GM19468 (cell line): Measurements from ENCODE around the gene SNTG2.
"Not testable (repeated sequence)": the region's sequence is repeated elsewhere in the genome, so short reads cannot be mapped to it uniquely, and the experiment has no call there.

Source experiments
- ATAC-seq: cut with Tn5 transposase; IDR thresholded peaks from one replicate; pipeline ENCODE4 v1.9.1; 2021; ENCODE audit warnings: mild to moderate bottlenecking, moderate library complexity, moderate number of reproducible peaks; ENCODE audit not compliant: unreplicated experiment; ENCODE audit errors: extremely low read depth

Gene SNTG2

DNA sequence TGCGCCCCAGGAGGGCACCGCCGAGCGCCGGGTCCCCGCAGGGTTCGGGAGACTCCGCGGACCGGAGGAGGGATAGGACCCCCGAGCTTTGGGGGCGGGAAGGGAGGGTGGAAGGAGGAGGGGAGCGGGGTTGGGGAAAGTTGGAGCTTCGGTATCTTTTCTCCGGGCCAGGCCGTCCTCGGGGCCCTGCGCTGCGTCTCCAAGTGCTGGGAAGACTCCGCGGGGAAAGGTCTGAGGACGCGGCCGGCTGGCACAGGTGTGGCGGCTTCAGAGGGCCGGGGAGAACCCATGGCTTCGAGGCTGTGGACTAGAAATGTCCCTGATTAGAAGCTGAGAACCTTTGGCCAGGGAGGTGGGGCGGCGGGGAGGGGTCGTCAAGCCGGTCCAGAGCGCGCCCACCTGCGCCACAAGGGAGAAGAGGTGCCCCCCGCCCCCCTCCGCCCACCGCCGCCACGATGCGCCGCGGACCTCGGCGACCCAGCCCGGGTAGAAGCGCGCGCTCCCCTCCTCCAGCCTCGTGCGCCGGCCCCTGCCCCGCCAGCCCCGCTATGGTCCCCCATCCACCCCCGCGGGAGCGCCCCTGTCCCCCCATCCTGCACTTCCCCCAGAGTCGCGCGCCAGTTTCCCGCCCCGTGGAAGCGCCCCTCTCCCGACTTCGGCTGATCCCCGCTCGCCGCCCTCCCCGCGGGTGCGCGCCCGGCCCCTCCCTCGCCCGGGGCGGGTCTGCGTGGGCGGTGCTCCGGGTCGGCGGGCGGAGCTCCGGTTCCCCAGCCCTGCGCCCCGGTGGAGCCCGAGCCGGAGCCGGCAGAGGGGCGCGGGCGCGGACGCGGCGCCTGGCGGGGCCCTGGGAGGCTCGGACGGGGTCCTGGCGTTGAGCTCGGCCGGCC, at the start of gene SNTG2:
Gene SNTG2, plus strand, starts transcription at position 770 of the 887 bp plus-strand sequence. CDS start 148 bp downstream, outside the sequence.
- ATAC-seq: no peak

DNA sequence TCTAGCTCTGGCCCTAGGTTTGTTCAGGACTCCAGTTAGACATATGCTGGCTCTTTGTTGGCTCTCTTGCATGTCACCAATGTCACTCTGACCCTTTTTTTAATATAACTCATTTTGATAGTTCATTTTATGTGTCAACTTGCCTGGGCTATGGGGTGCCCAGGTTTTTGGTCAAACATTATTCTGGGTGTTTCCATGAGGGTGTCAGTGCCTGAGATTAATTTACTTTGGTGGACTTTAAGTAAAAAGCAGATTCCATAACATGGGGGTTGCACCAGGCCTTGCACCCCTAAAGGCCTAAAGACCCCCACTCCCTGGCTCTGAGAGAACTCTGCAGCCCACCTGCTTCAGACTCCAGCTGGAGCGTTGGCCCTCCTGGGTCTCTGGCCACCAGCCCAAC, 48.1 kb upstream of the SNTG2 start:
- ATAC-seq: no peak

DNA sequence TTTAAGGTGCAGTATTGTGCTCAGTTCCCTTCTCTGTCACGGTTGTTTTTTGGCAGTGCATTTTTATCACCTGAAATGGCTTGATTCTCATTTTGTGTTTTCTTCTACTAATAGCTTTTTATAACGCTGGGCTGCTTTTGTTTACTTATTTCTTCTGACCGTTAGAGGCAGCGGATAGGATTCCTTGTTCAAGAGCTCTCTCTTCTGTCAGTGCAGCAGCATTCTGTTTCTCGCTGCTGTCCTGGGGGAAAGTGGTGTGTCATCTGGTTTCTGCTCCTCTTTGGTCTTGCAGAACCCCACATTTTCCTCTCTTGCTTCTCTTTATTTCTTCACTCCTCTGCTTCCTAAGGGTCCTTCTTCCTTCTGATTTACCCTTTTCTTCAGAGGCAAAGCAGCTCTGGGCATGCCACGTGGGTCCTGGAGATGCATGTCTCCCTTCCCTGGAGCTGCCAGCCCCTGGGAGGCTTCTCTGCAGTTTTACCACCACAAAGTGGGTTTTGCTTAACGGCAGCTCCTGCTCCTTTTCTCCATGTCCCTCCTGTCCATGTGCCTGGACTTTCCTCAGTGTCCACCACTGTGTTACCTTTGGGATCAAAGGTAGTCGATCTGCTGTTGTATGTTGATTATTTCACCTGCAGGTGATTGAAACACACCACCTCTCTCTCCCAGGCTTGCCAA, 47.3 kb upstream of the SNTG2 start:
- no peak for ATAC-seq

DNA sequence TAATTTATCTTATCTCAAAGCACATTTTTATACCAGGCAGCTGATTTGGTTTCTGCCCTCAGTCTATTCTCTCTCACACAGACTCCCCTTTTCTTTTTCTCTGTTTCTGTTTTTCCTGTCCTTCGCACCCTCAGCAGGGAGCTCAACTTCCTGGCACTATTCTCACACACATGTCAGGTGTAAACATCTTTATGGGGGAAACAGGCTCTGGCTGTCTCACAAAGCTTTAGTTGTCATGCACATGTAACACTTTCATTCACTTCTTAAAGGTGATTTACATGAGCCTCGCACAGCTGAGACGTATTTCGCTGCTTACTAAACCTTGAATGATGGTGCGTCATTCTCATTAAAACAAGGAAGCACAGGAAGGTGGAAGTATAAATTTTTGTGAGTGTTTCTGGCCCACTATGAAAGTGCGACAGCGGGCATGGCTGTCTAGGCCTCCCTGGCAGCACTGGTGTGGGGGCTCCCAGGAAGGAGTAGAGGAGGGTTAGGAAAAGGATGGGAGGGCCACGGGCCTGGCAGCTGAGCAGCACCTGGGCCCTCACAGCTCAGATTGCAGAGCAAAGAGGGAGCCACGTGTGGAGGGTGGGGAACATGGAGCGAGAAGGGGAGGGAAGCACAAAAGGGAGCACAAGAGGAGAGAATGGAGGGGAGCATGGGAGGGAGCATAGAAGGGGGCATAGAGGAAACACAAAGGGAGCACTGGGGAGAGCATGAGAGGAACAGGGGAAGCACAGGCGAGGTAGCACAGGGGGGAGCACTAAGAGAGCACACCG, 46.2 kb upstream of the SNTG2 start:
- ATAC-seq: no peak

DNA sequence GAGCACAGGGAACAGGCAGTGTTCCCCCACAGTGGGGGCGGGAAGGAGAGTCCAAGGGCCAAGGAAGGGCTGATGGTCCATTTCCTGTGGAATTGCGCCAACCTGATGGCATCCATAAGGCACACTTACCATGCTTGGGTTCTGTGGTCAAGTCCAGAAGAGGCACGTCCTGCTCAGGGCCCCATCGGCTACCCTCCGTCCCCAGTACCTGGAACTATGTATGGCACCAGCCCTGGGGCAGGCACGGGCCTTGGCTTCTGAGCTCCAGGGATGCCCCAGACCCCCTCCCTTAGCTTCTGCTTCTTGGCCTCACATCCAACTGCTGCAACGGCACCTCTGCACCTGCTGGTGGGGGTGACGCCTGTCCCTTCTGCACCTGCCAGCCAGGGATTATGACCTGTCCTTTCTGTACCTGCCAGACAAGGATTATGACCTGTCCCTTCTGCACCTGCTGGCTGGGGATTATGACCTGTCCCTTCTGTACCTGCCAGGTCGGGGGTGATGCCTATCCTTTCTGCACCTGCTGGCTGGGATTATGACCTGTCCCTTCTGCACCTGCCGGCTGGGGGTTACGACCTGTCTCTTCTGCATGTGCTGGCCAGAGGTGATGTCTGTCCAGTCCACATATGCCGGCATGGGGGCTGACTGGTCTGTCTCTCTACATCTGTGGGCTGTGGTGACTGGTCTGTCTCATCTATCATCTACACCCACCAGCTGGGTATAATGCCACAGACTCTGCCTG, 45.4 kb upstream of the SNTG2 start:
- no peak for ATAC-seq

DNA sequence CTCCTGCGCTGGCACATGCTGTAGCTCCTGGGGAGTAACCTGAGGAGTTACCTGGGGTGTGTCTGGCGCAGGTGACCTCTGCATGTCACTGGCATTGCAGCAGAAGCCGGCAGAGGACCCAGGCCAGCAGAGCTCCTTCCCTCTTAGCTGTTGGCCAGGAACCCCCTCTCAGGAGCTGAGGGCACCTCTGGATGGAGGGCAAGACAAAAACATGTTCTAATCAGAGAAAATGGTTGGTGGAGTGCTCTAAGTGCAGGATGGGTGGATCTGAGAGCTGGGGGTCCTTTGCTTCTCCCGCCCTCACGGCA, 44.9 kb upstream of the SNTG2 start:
- no peak for ATAC-seq

DNA sequence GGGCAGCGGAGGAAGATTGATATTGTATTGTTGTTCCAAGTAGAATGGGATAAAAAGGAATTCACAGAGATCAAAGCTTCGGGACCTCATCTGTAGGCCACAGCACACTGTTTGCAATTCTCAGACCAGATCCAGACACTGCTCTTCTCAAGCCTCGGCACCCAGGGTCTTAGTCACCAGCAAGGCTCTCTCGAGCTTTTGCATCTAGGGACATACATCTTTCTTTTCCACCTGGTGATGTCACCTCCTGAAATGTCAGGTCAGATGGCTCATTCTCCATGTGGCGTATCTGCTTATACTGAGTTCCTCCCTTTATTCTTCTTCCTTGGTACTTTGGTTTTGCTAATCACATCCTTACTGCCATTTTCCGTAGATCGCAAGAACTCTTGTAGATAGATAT, 42.9 kb upstream of the SNTG2 start:
- no peak for ATAC-seq

DNA sequence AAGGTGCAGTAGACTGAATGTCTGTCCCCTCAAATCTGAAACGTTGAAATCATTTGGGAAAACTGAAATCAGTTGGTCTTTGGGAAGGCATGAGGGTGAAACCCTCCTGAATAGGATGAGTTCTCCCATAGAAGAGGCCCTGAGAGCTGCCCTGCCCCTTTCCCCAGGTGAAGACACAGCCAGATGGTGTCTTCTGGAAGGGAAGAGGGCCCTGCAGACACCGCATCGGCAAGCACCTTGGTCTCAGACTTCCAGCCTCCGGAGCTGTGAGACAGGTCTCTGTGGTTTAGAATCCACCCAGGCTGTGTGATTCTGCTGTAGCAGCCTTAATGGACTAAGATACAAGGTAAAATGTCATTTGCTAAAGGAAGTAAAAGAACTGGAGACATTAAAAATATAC, 42.1 kb upstream of the SNTG2 start:
- ATAC-seq: no peak

DNA sequence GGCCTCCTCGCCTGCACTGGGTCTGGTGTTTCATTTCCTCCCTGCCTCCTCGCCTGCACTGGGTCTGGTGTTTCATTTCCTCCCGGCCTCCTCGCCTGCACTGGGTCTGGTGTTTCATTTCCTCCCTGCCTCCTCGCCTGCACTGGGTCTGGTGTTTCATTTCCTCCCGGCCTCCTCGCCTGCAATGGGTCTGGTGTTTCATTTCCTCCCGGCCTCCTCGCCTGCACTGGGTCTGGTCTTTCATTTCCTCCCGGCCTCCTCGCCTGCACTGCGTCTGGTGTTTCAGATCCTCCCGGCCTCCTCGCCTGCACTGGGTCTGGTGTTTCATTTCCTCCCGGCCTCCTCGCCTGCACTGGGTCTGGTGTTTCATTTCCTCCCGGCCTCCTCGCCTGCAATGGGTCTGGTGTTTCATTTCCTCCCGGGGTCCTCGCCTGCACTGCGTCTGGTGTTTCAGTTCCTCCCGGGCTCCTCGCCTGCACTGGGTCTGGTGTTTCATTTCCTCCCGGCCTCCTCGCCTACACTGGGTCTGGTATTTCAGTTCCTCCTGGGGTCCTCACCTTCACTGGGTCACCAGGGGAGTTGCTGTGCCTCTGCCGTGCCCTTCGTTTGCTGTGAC, 40.8 kb upstream of the SNTG2 start:
- not testable (repeated sequence) for ATAC-seq

DNA sequence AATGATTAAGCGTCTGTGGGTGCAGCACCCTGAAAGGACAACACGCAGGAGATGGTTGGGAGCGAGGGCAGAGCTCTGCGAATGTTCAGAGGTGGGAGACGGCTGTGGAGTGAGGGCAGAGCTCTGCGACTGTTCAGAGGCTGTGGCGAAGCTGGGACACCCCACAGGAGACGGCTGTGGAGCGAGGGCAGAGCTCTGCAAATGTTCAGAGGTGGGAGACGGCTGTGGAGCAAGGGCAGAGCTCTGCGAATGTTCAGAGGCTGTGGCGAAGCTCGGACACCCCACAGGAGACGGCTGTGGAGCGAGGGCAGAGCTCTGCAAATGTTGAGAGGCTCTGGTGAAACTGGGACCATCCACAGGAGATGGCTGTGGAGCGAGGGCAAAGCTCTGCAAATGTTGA, 40.0 kb upstream of the SNTG2 start:
- ATAC-seq: no peak

DNA sequence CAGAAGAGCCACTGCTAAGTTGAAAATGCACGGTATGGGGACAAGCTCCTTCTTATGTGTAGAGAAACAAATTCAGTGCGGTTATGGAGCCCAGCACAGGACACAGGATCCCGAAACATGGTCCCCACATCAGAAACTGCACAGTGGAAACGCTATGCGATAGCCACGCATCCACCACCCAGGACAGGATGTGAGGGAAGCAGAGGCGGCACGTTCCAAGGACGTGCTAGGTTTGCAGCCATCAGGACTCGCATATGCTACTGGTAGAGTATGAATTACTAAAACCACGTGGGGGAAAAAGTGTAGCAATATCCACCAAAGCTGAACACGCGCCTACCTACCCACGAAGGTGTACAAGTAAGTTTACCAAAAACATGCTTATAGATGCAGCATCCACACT, 34.7 kb upstream of the SNTG2 start:
- ATAC-seq: no peak

DNA sequence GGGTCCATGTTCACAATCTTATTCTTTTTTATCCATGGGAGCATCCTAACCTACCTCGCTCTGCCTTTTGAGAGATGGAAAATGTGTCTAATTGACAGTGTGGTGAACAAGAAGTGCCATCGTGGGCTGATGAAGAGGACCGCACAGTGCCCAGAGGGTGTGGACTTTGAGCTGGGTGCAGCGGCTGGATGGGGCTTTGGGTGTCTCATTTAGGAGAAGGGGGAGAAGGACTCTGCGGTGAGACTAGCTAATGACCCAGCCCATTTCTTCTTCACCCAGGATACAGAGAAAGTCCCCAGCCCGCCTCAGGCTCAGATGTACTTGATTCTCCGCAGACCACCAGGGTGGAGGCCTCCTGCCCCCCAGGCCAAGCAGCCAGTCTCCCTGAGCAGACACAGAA, 33.7 kb upstream of the SNTG2 start:
- ATAC-seq: no peak

DNA sequence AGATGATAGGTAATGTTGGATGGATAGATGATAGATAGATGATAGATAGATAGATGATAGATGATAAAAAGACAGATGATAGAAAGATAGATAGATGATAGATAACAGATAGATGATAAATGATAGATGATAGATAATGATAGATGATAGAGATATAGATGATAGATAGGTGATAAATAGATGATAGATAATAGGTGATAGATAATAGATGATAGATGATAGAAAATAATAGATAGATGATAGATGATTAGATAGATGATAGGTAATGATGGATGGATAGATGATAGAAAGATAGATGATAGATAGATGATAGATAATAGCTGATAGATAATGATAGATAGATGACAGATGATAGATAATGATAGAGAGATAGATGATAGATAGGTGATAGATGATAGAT, 31.0 kb upstream of the SNTG2 start:
- ATAC-seq: no peak

DNA sequence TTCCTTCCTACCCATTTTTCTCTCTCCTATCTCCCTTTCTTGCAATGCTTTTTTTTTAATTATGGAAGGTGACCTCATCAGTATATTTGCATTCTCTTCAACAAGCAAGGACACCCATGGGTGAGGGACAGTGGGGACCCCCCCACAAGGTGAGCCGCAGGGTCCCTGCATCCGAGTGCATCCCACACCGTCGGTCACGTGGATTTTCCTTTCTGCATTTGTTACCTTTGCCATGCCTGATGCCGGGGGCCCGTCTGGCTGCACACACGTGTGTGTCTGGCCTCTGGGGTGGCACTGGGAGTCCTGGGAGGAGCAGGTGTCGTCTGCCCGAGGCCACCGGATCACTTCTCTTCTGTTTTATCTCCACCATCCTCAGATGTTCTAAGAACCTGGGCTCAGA, 30.1 kb upstream of the SNTG2 start:
- ATAC-seq: no peak

DNA sequence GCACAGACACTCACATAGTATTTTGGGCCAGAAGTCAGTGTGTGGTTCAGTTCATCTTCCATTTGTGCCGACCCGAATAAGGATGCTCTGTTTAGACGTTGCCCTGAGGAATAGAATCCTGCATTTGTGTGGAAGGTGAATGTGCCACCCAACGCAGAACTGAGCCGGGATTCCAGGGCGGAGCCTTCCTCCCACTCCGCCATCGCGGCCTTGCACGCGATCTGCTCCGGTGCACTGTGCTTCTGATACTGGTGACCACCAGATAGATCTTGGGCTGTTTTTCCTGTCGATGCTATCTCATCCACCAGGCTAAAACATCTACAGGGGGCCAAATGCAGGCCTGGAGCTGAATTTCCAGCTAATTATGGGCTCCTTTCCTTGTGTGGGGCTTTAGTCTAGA, 29.6 kb upstream of the SNTG2 start:
- no peak for ATAC-seq

DNA sequence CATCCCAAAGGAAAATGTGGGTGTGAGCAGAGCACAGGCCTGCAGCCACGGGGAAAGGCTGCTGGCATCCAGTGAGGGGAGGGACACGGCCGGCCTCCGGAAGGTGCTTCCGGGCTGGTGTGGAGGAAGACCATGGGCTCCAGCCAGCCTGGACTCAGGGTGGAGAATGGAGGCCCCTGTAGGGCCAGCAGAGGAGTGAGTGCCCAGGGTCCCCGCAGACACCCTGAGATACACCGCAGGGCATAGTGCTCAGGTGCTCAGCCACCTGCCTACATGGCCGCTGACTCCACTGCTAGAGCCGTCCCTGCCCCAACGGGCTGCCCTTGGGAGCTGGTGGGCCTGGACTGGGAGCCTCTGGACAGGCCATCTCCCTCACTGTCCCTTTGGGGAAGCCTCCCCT, 28.5 kb upstream of the SNTG2 start:
- no peak for ATAC-seq

DNA sequence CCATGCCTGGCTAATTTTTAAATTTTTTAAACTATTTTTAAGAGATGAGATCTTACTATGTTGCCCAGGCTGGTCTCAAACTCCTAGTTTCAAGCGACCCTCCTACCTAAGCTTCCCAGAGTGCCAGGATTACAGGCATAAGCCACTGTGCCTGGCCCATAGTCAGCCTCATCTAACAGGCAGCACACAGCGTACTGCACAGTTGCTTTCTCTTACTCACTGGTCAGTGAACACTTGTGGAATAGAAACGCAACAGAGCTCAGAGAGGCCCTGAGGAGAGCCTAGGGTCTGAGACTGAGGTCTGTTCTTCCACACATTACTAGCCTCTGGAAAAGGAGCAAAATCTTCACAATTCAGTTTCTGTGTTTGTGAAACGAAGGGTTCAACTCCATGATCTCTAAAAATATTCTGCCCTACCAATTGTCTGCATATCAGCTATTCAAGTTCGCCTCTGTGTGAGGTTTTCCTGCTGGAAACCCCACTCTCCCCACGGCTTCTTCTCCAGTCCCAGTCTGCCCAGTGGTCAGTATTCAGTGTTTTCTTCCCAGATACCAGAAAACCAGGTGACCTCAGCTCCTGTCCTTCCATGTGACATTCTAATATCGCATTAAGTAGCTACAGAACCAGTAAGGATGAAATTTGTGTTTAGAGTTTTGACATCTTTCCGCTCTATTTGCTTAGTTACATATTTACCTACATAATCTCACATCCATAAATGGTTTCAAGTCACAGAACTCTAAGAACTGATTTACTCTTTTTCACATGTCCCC, 26.6 kb upstream of the SNTG2 start:
- ATAC-seq: no peak

DNA sequence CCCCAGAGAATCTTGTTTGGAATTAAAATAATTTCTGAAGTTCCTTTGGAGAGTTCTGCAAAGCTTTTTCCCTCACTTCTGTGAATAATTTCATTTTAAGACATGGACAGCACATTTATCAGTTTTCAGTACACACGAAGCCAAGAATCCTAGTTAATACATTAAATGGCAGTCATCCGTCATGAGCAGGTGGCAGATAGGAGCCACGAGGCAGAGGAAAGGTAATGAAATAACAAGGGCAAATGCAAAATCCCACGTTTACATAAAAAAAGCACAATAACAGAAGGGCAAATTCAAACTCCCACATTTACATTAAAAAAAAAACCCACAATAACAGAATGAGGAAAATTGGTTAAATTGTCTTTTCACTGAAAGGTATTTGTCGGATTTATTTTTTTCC, 25.9 kb upstream of the SNTG2 start:
- ATAC-seq: no peak

DNA sequence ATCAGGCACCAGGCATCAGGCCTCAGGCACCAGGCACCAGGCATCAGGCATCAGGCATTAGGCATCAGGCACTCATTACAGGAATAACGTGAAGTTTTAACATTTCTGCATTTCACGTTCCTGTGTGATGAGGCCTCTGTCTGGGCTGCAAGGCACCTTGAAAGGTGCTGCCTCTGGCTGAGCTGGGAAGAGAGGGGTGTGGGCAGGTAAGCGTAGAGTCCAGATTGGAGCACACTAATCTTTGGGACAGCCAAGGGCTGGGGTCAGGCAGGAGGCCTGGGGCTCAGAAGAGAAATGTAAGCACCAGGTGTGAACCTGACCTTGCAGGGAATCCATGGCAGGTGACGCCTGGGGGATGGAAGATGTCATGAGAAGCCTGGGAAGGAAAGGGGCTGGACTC, 25.3 kb upstream of the SNTG2 start:
- no peak for ATAC-seq
